ENCODE measurements around the gene CAVIN4.

GRCh38 chr9:100601216-100601615 lies 23.3 kb downstream of the CAVIN4 start:
- no peak for TF ChIP-seq POLR2AphosphoS5 (IDR thresholded peaks at IDR 0.05; ENCODE audit: borderline replicate concordance, low read depth, low read length)
- TF ChIP-seq EZH2 (IDR thresholded peaks at IDR 0.05), result no peak
